HK-2 (cell line): Measurements from ENCODE around the gene TUBGCP2.

ENCODE experiments used
- DNase-seq: peaks from one replicate; pipeline ENCODE4 v3.0.0-alpha.2; 2018; ENCODE audit not compliant: unreplicated experiment

The TUBGCP2 gene

DNA sequence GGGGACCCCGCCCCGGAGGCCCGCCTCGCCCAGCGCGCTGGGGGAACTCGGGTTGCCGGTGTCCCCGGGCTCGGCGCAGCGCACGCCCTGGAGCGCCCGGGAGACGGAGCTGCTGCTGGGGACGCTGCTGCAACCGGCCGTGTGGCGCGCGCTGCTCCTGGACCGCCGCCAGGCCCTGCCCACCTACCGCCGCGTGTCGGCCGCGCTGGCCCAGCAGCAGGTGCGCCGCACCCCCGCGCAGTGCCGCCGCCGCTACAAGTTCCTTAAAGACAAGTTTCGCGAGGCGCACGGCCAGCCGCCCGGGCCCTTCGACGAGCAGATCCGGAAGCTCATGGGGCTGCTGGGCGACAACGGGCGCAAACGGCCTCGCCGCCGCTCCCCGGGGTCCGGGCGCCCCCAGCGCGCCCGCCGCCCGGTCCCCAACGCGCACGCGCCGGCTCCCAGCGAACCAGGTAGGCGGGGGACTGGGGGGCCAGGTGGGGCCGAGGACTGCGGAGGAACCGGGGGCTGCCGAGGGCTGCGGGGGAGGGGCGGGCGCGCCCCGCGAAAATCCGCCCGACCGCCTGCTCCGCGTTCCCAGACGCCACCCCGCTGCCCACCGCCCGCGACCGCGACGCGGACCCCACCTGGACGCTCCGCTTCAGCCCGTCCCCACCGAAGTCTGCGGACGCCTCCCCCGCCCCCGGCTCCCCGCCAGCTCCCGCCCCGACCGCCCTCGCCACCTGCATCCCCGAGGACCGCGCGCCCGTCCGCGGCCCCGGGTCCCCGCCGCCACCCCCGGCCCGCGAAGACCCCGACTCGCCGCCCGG is 78.1 kb downstream of the TUBGCP2 start:
- DNase-seq, result no peak

- no peak for DNase-seq
Observed at GRCh38 chr10:133230044-133230361, 78.7 kb downstream of the TUBGCP2 start, which contains the start of gene UTF1. TSS of gene UTF1 (plus strand) at chr10:133230217. CDS start at chr10:133230289, 72 bp downstream.

DNA sequence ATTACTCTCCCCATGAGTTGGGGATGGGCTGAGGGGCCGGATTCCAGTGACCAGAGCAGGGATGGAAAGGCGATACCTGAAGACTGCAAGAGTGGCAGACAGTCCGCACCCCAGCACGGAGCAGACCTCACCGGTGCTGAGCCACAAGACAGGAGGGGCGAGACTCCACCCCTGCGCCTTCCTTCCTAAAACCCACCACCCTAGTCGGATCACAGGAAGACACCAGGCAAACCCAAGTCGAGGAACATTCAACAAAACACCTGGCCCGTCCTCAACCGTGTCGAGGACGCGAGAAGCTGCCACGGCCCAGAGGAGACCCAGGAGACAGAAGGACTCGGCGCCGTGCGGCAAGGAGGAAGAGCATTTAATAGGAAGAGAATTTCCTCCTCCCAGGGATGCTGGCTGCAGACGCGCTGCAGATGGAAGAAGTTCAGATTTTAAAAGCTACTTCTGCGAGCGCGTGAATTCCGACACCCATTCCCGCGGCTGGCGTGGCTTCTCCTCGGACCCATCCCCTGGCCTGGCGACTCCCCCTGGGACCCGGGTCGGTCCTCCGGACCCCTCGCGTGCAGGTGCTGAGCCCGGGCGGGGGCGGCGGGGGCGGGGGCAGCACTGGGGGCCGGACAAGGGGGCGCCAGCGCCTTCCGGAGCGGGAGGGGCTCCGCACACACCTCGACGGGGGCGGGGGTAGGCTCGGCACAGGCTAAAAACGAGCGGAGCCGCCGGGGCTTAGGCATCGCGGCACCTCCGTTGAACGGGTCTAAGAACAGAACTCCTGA is 79.2 kb downstream of the TUBGCP2 start:
- no peak for DNase-seq
